GM23338 (cell line): Measurements from ENCODE around the gene ZNF185. TPM values are rescaled to one million over a fixed set of nuclear protein-coding genes. Genes with fewer than 3 reads are reported as not detected.

ENCODE experiments used
- ATAC-seq: fragments of 200-7000 bp; cut with Tn5 transposase; 3 replicates; pipeline ENCODE4 v1.9.1; 2020
- DNase-seq: peaks from one replicate; pipeline ENCODE4 v3.0.0-alpha.2; 2015; ENCODE audit warnings: low spot score
- H2AFZ ChIP-seq: fragments of 200-600 bp; sonication (generic); 2 replicates; pipeline ENCODE4 v1.8.0; 2016; ENCODE audit warnings: antibody characterized with exemption, mild to moderate bottlenecking, moderate library complexity
- H3F3A ChIP-seq: fragments of 200-600 bp; sonication (generic); replicated peaks from 2 replicates; pipeline ENCODE4 v1.8.0; 2017; ENCODE audit warnings: antibody characterized with exemption, mixed run types, low read depth
- H3K27ac ChIP-seq: fragments of 200-600 bp; sonication (generic); 2 replicates; pipeline ENCODE4 v1.6.1; 2016; ENCODE audit warnings: low read depth
- H3K27me3 ChIP-seq: fragments of 200-600 bp; sonication (generic); 2 replicates; pipeline ENCODE4 v1.8.0; 2016; ENCODE audit warnings: mild to moderate bottlenecking, mixed run types, moderate library complexity; ENCODE audit not compliant: insufficient read depth
- H3K36me3 ChIP-seq: fragments of 200-600 bp; sonication (generic); 2 replicates; pipeline ENCODE4 v1.8.0; 2016; ENCODE audit warnings: mild to moderate bottlenecking; ENCODE audit not compliant: insufficient read depth
- H3K4me1 ChIP-seq: fragments of 200-600 bp; sonication (generic); 2 replicates; pipeline ENCODE4 v1.8.0; 2016; ENCODE audit warnings: mild to moderate bottlenecking, moderate library complexity; ENCODE audit not compliant: insufficient read depth
- H3K4me2 ChIP-seq: fragments of 200-600 bp; sonication (generic); 2 replicates; pipeline ENCODE4 v1.7.1; 2017; ENCODE audit warnings: mixed run types
- H3K4me3 ChIP-seq: fragments of 200-600 bp; sonication (generic); 2 replicates; pipeline ENCODE4 v1.6.1; 2016; ENCODE audit warnings: mixed run types
- H3K79me2 ChIP-seq: fragments of 200-600 bp; sonication (generic); replicated peaks from 2 replicates; pipeline ENCODE4 v1.8.0; 2017; ENCODE audit warnings: mild to moderate bottlenecking; ENCODE audit not compliant: insufficient read depth
- H3K9me2 ChIP-seq: fragments of 200-600 bp; sonication (generic); 2 replicates; pipeline ENCODE4 v1.8.0; 2017; ENCODE audit not compliant: insufficient read depth
- H4K20me1 ChIP-seq: fragments of 200-600 bp; sonication (generic); replicated peaks from 2 replicates; pipeline ENCODE4 v1.8.0; 2017; ENCODE audit warnings: mild to moderate bottlenecking; ENCODE audit not compliant: insufficient read depth
- H3K27ac Mint-ChIP-seq: 2 replicates; pipeline ENCODE4 v1.8.0; 2020; ENCODE audit warnings: inconsistent platforms, mild to moderate bottlenecking, moderate library complexity, mixed read lengths
- H3K27me3 Mint-ChIP-seq: 3 replicates; pipeline ENCODE4 v1.8.0; 2022; ENCODE audit warnings: low read depth, mild to moderate bottlenecking, moderate library complexity, mixed read lengths, inconsistent platforms; ENCODE audit not compliant: insufficient read depth, poor library complexity
- H3K36me3 Mint-ChIP-seq: 3 replicates; pipeline ENCODE4 v1.8.0; 2021; ENCODE audit warnings: low read depth, mild to moderate bottlenecking, inconsistent platforms, moderate library complexity, mixed read lengths
- H3K4me1 Mint-ChIP-seq: 3 replicates; pipeline ENCODE4 v1.8.0; 2020; ENCODE audit warnings: mild to moderate bottlenecking, inconsistent platforms, mixed read lengths
- H3K4me3 Mint-ChIP-seq: 3 replicates; pipeline ENCODE4 v1.8.0; 2021; ENCODE audit warnings: moderate library complexity, mild to moderate bottlenecking, inconsistent platforms, mixed read lengths
- H3K9me3 Mint-ChIP-seq: 3 replicates; pipeline ENCODE4 v1.8.0; 2020; ENCODE audit warnings: moderate library complexity, mild to moderate bottlenecking, inconsistent platforms, mixed read lengths
- CREB1 ChIP-seq: fragments of 250-450 bp; sonication (Bioruptor Pico); IDR thresholded peaks from 2 replicates; pipeline ENCODE4 v1.5.0; 2020; ENCODE audit warnings: low read depth, mild to moderate bottlenecking, moderate library complexity
- EZH2 ChIP-seq: fragments of 200-600 bp; sonication (generic); IDR thresholded peaks from one replicate; pipeline ENCODE4 v1.8.0; 2017; ENCODE audit warnings: antibody characterized with exemption, mild to moderate bottlenecking, low read depth; ENCODE audit not compliant: unreplicated experiment
- JUNB ChIP-seq: IDR thresholded peaks from one replicate; pipeline ENCODE4 v1.6.1; 2016; ENCODE audit warnings: antibody characterized with exemption; ENCODE audit not compliant: unreplicated experiment
- NANOG ChIP-seq: IDR thresholded peaks from 2 replicates; pipeline ENCODE4 v1.6.1; 2016; ENCODE audit warnings: antibody characterized with exemption, borderline replicate concordance
- POLR2AphosphoS5 ChIP-seq: IDR thresholded peaks from 2 replicates; pipeline ENCODE4 v1.6.1; 2016; ENCODE audit warnings: antibody characterized with exemption, low read depth
- STAT1 ChIP-seq: IDR thresholded peaks from one replicate; pipeline ENCODE4 v1.6.1; 2016; ENCODE audit warnings: antibody characterized with exemption; ENCODE audit not compliant: unreplicated experiment
- ZNF331 ChIP-seq: fragments of 250-450 bp; sonication (Bioruptor Pico); IDR thresholded peaks from 2 replicates; pipeline ENCODE4 v1.5.0; 2020; ENCODE audit warnings: low read depth, mild to moderate bottlenecking, moderate library complexity
- polyA plus RNA-seq: library from polyadenylated mRNA; unstranded; fragments of >200 nt; fragmentation: Nextera tagmentation; extraction: Ambion mirVana; gene quantifications from 2 replicates; pipeline ENCODE4 v1.2.1, GENCODE V29; 2016
- total RNA-seq: library from RNA; depleted of rRNA; stranded (reverse); fragments of >200 nt; shearing (Covaris generic); gene quantifications from 2 replicates; pipeline ENCODE4 v1.2.3, GENCODE V29; 2014
- TF ChIP-seq, protein P1 (sequence below): IDR thresholded peaks from 2 replicates; pipeline ENCODE4 v1.6.1; 2016; ENCODE audit warnings: antibody characterized with exemption
- TF ChIP-seq, protein P2 (sequence below), 2 experiments: fragments of 200-600 bp in 1 of 2; sonication (generic) in 1 of 2; conservative IDR thresholded peaks; 2 replicates each; pipeline versions ENCODE4 v1.5.1 to v1.6.1; 2016 to 2017; ENCODE audit warnings: antibody characterized with exemption in 2 of 2, low read depth in 2 of 2, mild to moderate bottlenecking in 2 of 2, moderate library complexity in 1 of 2
- TF ChIP-seq, protein P3 (sequence below): IDR thresholded peaks from one replicate; pipeline ENCODE4 v1.6.1; 2018; ENCODE audit warnings: antibody characterized with exemption; ENCODE audit not compliant: unreplicated experiment
- TF ChIP-seq, protein P4 (sequence below): fragments of 250-450 bp; sonication (Bioruptor Pico); IDR thresholded peaks from 2 replicates; pipeline ENCODE4 v1.5.0; 2020; ENCODE audit warnings: mild to moderate bottlenecking, moderate library complexity

Gene ZNF185
- total and polyA plus RNA-seq, 2 experiments from 2014 or later, result 2.9 to 7.8 TPM

DNA sequence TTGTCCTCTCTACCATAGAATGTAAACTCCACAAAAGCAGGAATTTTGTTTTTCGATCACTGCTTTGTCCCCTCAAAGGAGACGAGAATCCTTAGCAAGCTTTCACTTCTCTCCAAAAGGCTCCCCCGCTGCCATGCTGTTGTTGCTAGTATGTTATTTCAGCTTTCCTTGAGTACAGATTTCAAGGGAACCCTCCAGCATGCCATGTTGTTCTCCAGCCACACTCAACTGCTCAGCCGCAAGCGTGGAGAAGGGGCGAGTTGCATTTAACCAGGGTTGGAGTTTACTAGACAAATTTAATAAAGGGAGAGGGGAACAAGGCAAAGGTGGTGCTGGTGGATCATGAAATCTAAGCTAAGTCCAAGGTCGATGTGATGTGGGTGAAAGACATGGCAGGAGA is 43.9 kb upstream of the ZNF185 start (continued):
- TF ChIP-seq, protein P1, sequence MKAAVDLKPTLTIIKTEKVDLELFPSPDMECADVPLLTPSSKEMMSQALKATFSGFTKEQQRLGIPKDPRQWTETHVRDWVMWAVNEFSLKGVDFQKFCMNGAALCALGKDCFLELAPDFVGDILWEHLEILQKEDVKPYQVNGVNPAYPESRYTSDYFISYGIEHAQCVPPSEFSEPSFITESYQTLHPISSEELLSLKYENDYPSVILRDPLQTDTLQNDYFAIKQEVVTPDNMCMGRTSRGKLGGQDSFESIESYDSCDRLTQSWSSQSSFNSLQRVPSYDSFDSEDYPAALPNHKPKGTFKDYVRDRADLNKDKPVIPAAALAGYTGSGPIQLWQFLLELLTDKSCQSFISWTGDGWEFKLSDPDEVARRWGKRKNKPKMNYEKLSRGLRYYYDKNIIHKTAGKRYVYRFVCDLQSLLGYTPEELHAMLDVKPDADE, result no peak
- TF ChIP-seq POLR2AphosphoS5 (no peak), ZNF331 (no peak), CREB1 (CRISPR knock-in tag) (no peak), JUNB (no peak), EZH2 (no peak), NANOG (no peak)
- TF ChIP-seq, protein P2, sequence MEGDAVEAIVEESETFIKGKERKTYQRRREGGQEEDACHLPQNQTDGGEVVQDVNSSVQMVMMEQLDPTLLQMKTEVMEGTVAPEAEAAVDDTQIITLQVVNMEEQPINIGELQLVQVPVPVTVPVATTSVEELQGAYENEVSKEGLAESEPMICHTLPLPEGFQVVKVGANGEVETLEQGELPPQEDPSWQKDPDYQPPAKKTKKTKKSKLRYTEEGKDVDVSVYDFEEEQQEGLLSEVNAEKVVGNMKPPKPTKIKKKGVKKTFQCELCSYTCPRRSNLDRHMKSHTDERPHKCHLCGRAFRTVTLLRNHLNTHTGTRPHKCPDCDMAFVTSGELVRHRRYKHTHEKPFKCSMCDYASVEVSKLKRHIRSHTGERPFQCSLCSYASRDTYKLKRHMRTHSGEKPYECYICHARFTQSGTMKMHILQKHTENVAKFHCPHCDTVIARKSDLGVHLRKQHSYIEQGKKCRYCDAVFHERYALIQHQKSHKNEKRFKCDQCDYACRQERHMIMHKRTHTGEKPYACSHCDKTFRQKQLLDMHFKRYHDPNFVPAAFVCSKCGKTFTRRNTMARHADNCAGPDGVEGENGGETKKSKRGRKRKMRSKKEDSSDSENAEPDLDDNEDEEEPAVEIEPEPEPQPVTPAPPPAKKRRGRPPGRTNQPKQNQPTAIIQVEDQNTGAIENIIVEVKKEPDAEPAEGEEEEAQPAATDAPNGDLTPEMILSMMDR (conservative IDR thresholded peaks at IDR 0.05; ENCODE audit: low read depth in 2 of 2), result no peak

DNA sequence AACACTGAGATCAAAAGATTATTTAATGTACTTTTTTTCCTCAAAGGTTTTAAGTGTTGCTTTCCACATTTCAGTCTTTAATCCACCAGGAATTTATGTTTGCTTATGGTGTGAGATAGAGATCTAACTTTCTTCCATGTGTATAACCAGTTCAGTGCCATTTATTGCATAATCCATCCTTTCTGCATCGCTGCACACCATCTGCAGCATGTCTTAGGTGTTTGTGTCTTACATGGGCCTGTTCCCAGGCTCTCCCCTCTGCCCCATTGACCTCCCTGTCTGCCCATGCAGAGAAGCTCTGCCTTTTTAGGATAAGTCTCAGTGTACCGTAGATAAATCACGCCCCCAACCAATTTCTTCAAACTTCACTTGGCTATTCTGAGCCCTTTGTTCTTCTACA is 36.8 kb upstream of the ZNF185 start:
- Histone ChIP-seq H3K4me2 (no peak overlapping the region), H3F3A (no peaks in the 10 kb centered on the region), H3K27me3 (no peaks in the 10 kb centered on the region), H2AFZ (no peak overlapping the region), H3K4me3 (no peak overlapping the region), H3K79me2 (no peaks in the 10 kb centered on the region), H3K27ac (no peak overlapping the region), H4K20me1 (no peaks in the 10 kb centered on the region), H3K9me2 (no peaks in the 10 kb centered on the region), H3K4me1 (no peaks in the 10 kb centered on the region), H3K36me3 (no peaks in the 10 kb centered on the region)
- H3K36me3 Mint-ChIP-seq, result peaks cover 27% of the 10 kb centered on the region
- DNase-seq, result no peak
- no peak overlapping the region for H3K27ac Mint-ChIP-seq
- H3K4me1 Mint-ChIP-seq, result no peaks in the 10 kb centered on the region
- H3K4me3 Mint-ChIP-seq, result no peak overlapping the region
- H3K27me3 Mint-ChIP-seq, result no peaks in the 10 kb centered on the region
- no peak for ATAC-seq
- H3K9me3 Mint-ChIP-seq, result no peaks in the 10 kb centered on the region; the same call in 2 of the 3 replicates
- no peak for TF ChIP-seq STAT1
- TF ChIP-seq ZNF331, result no peak
- TF ChIP-seq, protein P3, sequence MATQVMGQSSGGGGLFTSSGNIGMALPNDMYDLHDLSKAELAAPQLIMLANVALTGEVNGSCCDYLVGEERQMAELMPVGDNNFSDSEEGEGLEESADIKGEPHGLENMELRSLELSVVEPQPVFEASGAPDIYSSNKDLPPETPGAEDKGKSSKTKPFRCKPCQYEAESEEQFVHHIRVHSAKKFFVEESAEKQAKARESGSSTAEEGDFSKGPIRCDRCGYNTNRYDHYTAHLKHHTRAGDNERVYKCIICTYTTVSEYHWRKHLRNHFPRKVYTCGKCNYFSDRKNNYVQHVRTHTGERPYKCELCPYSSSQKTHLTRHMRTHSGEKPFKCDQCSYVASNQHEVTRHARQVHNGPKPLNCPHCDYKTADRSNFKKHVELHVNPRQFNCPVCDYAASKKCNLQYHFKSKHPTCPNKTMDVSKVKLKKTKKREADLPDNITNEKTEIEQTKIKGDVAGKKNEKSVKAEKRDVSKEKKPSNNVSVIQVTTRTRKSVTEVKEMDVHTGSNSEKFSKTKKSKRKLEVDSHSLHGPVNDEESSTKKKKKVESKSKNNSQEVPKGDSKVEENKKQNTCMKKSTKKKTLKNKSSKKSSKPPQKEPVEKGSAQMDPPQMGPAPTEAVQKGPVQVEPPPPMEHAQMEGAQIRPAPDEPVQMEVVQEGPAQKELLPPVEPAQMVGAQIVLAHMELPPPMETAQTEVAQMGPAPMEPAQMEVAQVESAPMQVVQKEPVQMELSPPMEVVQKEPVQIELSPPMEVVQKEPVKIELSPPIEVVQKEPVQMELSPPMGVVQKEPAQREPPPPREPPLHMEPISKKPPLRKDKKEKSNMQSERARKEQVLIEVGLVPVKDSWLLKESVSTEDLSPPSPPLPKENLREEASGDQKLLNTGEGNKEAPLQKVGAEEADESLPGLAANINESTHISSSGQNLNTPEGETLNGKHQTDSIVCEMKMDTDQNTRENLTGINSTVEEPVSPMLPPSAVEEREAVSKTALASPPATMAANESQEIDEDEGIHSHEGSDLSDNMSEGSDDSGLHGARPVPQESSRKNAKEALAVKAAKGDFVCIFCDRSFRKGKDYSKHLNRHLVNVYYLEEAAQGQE, result no peak
- TF ChIP-seq, protein P2 (conservative IDR thresholded peaks at IDR 0.05; ENCODE audit: low read depth in 2 of 2), result no peak
- TF ChIP-seq, protein P4, sequence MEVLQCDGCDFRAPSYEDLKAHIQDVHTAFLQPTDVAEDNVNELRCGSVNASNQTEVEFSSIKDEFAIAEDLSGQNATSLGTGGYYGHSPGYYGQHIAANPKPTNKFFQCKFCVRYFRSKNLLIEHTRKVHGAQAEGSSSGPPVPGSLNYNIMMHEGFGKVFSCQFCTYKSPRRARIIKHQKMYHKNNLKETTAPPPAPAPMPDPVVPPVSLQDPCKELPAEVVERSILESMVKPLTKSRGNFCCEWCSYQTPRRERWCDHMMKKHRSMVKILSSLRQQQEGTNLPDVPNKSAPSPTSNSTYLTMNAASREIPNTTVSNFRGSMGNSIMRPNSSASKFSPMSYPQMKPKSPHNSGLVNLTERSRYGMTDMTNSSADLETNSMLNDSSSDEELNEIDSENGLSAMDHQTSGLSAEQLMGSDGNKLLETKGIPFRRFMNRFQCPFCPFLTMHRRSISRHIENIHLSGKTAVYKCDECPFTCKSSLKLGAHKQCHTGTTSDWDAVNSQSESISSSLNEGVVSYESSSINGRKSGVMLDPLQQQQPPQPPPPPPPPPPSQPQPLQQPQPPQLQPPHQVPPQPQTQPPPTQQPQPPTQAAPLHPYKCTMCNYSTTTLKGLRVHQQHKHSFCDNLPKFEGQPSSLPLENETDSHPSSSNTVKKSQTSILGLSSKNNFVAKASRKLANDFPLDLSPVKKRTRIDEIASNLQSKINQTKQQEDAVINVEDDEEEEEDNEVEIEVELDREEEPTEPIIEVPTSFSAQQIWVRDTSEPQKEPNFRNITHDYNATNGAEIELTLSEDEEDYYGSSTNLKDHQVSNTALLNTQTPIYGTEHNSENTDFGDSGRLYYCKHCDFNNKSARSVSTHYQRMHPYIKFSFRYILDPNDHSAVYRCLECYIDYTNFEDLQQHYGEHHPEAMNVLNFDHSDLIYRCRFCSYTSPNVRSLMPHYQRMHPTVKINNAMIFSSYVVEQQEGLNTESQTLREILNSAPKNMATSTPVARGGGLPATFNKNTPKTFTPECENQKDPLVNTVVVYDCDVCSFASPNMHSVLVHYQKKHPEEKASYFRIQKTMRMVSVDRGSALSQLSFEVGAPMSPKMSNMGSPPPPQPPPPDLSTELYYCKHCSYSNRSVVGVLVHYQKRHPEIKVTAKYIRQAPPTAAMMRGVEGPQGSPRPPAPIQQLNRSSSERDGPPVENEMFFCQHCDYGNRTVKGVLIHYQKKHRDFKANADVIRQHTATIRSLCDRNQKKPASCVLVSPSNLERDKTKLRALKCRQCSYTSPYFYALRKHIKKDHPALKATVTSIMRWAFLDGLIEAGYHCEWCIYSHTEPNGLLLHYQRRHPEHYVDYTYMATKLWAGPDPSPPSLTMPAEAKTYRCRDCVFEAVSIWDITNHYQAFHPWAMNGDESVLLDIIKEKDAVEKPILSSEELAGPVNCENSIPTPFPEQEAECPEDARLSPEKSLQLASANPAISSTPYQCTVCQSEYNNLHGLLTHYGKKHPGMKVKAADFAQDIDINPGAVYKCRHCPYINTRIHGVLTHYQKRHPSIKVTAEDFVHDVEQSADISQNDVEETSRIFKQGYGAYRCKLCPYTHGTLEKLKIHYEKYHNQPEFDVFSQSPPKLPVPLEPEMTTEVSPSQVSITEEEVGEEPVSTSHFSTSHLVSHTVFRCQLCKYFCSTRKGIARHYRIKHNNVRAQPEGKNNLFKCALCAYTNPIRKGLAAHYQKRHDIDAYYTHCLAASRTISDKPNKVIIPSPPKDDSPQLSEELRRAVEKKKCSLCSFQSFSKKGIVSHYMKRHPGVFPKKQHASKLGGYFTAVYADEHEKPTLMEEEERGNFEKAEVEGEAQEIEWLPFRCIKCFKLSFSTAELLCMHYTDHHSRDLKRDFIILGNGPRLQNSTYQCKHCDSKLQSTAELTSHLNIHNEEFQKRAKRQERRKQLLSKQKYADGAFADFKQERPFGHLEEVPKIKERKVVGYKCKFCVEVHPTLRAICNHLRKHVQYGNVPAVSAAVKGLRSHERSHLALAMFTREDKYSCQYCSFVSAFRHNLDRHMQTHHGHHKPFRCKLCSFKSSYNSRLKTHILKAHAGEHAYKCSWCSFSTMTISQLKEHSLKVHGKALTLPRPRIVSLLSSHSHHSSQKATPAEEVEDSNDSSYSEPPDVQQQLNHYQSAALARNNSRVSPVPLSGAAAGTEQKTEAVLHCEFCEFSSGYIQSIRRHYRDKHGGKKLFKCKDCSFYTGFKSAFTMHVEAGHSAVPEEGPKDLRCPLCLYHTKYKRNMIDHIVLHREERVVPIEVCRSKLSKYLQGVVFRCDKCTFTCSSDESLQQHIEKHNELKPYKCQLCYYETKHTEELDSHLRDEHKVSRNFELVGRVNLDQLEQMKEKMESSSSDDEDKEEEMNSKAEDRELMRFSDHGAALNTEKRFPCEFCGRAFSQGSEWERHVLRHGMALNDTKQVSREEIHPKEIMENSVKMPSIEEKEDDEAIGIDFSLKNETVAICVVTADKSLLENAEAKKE (CRISPR knock-in tag), result no peak
- TF ChIP-seq NANOG, result no peak
